ENCODE results near the gene ZNF597.

Gene ZNF597

DNA sequence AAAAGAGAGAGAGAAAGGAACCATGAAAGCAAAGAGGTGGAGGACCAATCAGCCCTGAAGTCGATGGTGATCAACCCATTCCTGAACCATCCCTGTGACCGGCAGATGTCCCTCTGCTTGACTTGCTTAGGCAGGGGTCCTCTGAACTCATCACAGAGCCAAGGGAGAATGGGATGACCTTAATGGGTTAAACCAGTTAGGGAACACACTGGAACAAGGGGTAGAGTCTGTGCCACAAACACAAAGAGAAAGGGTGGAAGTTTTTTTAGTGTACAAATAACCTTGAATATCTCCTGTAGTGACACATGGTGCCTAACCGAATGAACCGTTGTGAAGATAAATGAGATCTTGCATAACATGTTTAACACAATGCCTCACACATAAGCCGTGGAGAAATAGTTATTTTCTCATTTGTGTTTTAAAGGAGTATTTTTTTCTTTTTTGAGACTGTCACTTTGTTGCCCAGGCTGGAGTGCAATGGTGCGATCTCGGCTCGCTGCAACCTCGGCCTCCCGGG, 11.4 kb upstream of the ZNF597 start:
- DNase-seq (ENCODE audit: low spot score), result no peak

DNA sequence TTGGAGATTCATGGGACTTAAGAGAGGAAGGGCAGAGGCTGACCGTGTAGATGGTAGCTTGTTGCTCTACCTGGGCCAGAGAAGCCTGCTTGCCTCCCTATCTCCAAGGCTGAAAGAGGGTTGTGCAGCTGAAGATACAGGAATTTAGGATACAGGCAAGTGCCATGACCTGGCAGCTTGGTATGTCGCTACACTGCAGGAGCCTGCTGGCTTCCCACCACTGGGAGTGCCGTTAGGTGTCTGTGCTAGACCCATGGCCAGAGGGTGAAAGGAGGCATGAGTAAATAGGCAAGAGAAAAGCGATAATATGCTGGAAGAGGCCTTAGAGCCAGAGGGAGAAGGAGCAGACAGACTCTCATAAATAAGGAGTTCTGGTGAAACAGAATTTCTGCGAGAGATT, 10.8 kb upstream of the ZNF597 start:
- no peak for DNase-seq (ENCODE audit: low spot score)

DNA sequence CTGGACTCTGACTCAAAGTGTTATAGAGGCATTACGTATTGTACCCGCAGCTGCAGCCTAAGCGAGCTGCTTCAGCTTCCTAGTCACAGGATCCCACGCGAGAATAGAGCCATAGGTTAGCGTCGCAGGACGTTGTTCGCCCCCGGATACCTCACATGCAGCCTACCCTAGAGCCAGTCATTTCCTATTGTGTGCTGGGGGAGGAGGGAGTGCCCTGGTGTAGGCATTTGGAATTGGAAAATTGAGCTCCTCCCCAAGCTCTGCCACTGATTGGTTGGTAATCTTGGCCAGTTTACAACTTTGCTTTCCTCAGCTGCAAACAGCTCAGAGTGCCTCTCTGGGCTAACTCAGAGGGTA, 706 bp upstream of the ZNF597 start:
- DNase-seq (ENCODE audit: low spot score), result no peak

DNA sequence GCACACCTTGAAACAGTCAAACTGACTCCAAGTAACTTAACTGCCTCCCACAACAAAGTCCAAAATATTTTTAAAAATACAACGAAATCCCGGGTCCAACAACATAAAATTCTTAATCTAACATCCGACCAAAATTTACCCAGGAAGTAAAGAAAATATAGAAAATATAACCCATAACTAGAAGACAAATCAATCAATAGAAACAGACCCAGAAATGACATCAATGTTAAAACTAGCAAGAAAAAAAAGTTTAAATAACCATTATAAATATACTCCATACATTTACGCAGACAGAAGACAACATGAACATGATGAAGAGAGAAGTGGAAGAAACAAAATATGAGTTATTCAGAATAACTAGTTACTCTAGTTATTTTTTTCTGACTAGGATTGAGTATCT, 3.7 kb downstream of the ZNF597 start:
- no peak for DNase-seq (ENCODE audit: low spot score)

DNA sequence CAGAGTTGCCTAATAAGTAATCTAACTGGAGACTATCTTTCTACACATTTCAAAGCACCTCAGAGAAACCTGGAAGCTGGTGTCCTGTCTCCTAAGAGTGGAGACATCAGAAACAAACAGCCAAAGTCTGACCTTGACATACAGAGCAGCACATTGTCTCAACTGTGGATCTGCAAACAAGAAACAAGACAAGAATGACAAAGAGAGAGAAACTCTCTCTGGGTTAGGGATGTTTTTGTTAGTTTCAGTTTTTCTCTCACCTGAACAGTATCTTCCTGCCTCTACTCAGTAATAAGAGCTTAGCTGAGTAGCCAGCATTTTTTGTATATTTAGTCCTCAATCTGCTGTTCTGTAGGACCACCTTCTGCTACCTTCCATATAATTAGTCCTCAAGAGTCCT, 8.9 kb downstream of the ZNF597 start:
- no peak for DNase-seq (ENCODE audit: low spot score)

DNA sequence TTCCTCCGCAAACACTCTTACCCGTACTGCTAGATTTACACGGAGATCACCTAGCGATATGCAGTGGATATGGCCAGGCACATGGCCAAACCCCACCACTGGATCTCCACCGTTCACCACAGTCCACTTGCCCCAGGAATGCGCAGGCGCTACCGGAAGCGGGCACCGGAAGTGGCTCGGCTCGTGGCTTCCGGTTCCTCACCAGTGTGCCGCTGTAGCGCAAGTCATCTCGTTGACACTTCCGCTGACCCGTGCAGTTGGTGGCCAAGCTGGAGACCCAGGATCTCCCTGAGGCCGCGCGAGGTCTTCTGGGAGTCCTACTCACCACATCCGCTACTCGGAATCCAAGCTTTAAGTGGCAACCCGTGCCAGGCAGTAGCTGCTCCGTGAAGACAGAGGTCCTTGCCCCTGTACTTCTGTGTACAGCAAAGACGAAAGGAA, 11.5 kb downstream of the ZNF597 start:
- peak; percentile 69 for DNase-seq (ENCODE audit: low spot score)

DNA sequence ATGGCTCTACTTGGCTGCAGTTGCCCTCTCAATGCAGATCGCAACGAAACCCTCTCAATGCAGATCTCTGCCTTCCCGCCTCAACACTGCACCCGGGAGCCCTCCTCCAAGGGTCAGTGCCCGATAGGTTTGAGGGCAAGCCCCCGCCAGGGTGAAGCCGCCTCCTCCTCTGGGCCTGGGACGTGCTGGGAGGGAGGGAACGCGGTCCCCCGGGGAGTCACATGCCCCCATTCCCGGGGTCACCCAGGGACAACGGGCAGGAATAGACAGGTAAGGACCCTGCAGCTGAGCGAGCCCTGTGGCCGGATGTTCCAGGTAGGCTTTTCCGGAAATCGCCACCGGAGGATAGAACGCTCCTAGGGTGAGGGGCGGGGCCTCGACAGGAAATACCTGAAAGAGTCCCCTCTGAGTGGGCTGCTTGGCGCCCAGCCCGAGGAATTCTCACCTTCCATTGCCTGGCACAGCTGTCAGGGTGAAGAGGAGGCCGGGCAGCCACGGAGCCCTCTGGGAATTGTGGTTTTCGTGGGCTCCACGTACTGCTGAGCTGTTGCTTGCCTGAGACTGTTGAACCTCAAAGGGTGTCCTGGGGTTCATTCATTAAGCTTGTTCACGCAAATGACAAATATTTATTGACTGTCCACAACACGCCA, 29.4 kb downstream of the ZNF597 start:
- no peak for DNase-seq (ENCODE audit: low spot score)

DNA sequence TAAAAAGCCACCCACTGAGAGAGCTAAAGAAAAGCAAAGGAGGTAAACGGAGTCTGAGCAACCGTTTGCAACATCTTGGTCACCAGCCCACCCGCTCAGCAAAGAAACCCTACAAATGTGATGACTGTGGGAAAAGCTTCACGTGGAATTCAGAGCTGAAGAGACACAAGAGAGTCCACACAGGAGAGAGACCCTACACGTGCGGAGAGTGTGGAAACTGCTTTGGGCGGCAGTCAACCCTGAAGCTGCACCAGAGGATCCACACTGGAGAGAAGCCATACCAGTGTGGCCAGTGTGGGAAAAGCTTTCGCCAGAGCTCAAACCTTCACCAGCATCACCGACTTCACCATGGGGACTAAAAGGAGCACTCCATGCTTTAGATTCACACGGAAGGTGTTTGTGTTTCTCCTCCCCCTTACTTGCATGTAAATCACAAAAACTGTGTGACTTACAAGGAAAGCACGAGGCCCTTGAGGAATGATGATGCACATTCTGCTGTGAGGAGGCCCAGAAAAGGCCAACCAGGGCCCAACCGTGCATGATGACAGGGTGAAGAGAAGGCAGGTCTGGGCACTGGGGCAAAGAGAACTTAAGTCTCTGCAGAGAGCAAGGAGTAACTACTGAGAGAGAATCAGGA, 34.6 kb downstream of the ZNF597 start:
- no peak for DNase-seq (ENCODE audit: low spot score)

DNA sequence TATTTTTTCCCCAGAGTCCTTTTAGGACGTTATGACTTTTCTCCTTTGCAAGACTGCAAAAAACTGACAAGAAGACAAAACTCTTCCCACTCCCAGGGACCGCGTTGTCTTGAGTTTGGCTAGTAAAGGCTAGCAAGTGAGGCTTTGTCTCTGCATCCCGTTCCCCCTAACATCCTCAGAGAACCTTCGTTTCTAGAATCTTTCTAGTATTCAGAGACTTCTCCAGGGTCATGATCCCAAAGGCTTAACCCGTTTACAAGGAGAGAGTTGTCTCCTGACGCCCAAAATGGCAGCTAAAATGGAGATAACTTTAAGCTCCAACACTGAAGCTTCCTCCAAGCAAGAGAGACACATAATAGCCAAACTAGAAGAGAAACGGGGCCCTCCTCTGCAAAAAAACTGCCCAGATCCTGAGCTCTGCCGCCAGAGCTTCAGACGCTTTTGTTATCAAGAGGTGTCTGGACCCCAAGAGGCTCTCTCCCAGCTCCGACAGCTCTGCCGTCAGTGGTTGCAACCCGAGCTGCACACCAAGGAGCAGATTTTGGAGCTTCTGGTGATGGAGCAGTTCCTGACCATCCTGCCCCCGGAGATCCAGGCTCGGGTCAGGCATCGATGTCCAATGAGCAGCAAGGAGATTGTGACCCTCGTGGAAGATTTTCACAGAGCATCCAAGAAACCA, 41.4 kb downstream of the ZNF597 start:
- no peak for DNase-seq (ENCODE audit: low spot score)

DNA sequence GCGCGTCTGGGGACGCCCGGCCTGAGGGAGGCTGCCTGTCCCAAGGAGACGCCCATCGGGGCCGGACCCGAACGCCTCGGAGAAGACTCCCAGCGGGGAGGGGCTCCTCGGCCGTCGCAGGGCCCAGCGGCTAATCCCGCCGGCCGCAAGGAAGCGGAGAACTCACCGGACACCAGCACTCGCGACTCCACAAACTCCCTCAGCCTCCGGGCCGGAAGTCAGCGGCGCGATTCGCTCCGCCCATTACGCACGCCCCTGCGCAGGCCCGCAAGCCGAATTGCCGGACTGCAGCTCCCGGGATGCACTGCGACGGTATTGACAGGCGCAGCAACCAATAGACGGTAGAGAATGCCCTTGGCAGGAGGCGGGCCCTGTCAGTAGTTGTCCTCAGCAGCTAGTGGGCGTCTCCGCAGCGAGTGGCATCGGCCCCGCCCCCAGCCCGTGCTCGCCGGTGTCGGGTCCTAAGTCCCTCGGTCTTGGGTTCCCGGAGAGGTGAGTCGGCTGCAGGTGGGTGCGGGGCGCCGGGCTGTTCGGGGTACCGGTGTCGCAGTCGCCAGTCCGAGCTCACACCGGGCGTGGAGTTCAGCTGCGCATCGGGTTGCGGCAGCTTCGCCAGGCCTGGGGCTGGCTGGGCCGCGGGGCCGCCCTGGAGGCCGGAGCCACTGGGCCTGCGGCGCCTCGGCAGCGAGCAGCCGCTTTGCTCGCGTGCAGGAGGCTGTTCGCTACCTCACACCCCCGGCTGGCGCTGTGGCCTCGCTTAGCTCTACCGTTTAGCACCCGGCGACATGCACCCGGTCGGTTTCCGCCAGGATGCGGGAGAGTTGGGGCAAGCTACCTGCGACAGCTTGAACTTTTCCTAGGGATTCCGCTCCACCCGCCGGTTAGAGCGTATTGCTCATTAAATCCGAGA, 42.3 kb downstream of the ZNF597 start, which contains the start of the genes ZNF174 and ZSCAN32:
TSS of gene ZNF174 (plus strand) at position 437 of the 910 bp plus-strand sequence. CDS start 790 bp downstream, outside the sequence.
TSS of gene ZSCAN32 (minus strand) at position 226 of the 910 bp plus-strand sequence. CDS start 3,447 bp downstream, outside the sequence.
- peak; percentile 99 for DNase-seq (ENCODE audit: low spot score)

DNA sequence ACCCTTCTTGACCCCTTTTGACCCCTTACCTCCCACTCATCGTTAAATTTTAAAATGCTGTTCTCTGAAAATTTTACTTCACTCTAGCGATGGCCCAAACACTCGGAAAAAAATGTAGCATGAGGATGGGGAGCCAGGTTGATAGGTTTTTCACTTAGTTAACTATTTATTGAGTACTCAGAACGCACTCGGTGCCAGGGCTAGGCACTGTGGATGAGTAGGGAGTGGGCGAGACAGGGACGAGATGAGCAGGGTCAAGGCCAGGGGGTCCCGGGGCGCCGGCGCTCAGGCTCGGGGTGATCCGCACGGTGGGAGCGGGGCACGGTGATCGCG, 42.9 kb downstream of the ZNF597 start:
- no peak for DNase-seq (ENCODE audit: low spot score)

DNA sequence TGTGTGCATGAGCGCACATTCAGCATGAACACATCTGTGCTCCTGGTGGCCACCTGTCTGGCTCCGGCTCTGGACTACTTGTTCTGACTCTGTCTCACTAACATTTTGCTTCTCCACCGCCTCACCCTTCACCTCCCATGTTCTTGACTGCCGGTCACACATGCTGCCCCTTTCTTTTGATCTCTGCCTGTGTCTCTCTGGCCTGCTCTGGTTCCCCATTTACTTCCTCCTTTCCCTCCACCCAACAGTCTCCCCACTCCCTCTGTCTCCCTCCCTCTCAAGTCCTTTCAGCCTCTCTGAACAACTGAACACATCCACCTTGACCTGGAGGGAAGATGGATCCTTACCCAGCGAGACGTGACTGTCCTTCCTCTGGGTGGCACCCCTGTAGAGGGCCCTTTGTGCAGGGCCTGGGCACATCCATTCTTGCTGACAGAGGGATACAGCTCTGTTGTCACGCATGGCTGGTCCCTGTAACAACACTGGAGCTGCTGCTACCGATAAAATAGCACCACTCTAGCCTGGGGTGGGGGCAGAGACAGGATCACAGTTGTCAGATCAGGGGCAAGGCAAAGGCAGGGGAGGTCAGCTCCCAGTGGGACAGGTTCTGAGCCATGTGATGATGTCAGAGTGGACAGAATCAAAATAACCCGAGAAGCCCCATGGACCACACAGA, 53.5 kb downstream of the ZNF597 start:
- DNase-seq (ENCODE audit: low spot score), result no peak

DNA sequence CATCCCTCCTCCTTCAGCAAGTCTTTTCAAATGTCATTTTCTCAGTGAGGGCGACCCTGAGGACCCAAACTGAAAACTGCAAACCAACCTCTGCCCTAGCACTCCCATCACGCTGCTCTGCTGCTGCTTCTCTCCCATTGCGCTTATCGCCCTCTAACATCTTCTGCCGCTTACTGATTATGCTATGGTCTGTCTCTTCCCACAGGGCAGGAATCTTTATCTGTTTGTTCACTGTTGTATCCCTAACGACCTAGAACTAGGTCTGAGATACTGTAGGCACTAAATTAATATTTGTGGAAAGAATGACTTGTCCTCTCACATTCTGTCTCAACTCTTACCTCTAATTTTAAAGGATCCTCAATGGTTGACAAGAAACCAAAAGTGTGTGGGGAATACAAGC, 55.0 kb downstream of the ZNF597 start:
- DNase-seq (ENCODE audit: low spot score), result no peak

DNA sequence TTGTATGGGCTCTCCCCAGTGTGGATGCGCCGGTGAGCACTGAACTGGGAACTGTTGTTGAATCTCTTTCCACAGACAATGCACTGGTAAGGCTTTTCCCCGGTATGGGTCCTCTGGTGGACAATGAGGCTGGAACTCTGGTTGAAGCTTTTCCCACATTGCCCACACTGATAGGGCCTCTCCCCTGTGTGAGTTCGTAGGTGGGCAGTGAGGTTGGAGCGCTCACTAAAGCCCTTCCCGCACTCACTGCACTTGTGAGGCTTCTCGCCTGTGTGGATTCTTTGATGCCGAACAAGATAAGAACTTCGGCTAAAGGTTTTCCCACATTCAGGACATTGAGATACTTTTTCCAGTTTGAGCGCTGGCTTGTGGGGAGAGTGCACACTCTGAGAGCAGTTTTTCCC, 60.3 kb downstream of the ZNF597 start:
- DNase-seq (ENCODE audit: low spot score), result no peak

Data from cerebellar cortex (tissue), 1 donor.